Aortic smooth muscle cell (primary cell): ENCODE measurements around the gene GSTP1. TPM values are rescaled to one million over a fixed set of nuclear protein-coding genes. Genes with fewer than 3 reads are reported as not detected.

Experiments
- total RNA-seq: library from RNA; depleted of rRNA; stranded (reverse); fragments of >200 nt; gene quantifications from 2 replicates; pipeline ENCODE4 v1.2.3, GENCODE V29; 2014

Gene GSTP1
- total RNA-seq = 1,013 and 1,126 TPM in 2 replicates

GRCh38 chr11:67583247-67584204 is at the start of gene GSTP1:
Gene GSTP1, plus strand, starts transcription at chr11:67583812. Its CDS starts 32 bp downstream, at chr11:67583844.

GRCh38 chr11:67606492-67607295 is 23.1 kb downstream of the GSTP1 start, which contains the start of gene NDUFV1:
Gene NDUFV1, plus strand, starts transcription at chr11:67606936. Its CDS starts 69 bp downstream, at chr11:67607005.

GRCh38 chr11:67629386-67630227 is 46.0 kb downstream of the GSTP1 start, which contains the start of gene NUDT8:
Gene NUDT8, minus strand, starts transcription at chr11:67629937. Its CDS starts 26 bp downstream, at chr11:67629911.

Other genes starting within 250 kb of the GSTP1 start
- 38.7 and 39.3 TPM in 2 replicates for gene POLD4, start 230.3 kb upstream of the GSTP1 start, total RNA-seq
- gene CLCF1, start 210.2 kb upstream of the GSTP1 start, total RNA-seq = 4.7 and 7.7 TPM in 2 replicates
- gene RAD9A, start 191.8 kb upstream of the GSTP1 start, total RNA-seq = 5.2 and 5.8 TPM in 2 replicates
- 146 and 165 TPM in 2 replicates for gene PPP1CA, start 182.0 kb upstream of the GSTP1 start, total RNA-seq
- gene TBC1D10C, start 179.7 kb upstream of the GSTP1 start, total RNA-seq = not detected in 2 replicates
- 0.13 and 0.75 TPM in 2 replicates for gene CARNS1, start 168.1 kb upstream of the GSTP1 start, total RNA-seq
- gene RPS6KB2, start 155.3 kb upstream of the GSTP1 start, total RNA-seq = 42.8 and 53.8 TPM in 2 replicates
- 0.25 and 0.26 TPM in 2 replicates for gene PTPRCAP, start 146.1 kb upstream of the GSTP1 start, total RNA-seq
- gene CORO1B, start 140.3 kb upstream of the GSTP1 start, total RNA-seq = 128 and 130 TPM in 2 replicates
- not detected in 2 replicates for gene GPR152, start 131.1 kb upstream of the GSTP1 start, total RNA-seq
- gene CABP4, start 128.5 kb upstream of the GSTP1 start, total RNA-seq = 0.19 and 0.26 TPM in 2 replicates
- gene TMEM134, start 114.6 kb upstream of the GSTP1 start, total RNA-seq = 20.5 and 21.1 TPM in 2 replicates
- gene AIP, start 100.8 kb upstream of the GSTP1 start, total RNA-seq = 87.0 and 102 TPM in 2 replicates
- gene PITPNM1, start 78.4 kb upstream of the GSTP1 start, total RNA-seq = 28.8 and 41.4 TPM in 2 replicates
- 15.4 and 16.2 TPM in 2 replicates for gene CDK2AP2, start 75.7 kb upstream of the GSTP1 start, total RNA-seq
- not detected in 2 replicates for gene CABP2, start 60.4 kb upstream of the GSTP1 start, total RNA-seq
- gene NDUFV1, start 23.1 kb downstream of the GSTP1 start, total RNA-seq = 164 and 209 TPM in 2 replicates
- gene NUDT8, start 46.1 kb downstream of the GSTP1 start, total RNA-seq = 5.1 and 7.3 TPM in 2 replicates
- gene TBX10, start 56.0 kb downstream of the GSTP1 start, total RNA-seq = not detected in 2 replicates
- gene ACY3, start 66.9 kb downstream of the GSTP1 start, total RNA-seq = not detected in 2 replicates
- gene ALDH3B2, start 90.8 kb downstream of the GSTP1 start, total RNA-seq = not detected in 2 replicates